Activated CD4-positive, alpha-beta T cell treated with anti-CD3 and anti-CD28 coated beads for 4 hours (primary cell): Measurements from ENCODE around the gene LPP.

Source experiments
- DNase-seq, 2 donors: peaks; one replicate each; pipeline ENCODE4 v3.0.0-alpha.2; 2020

LPP gene

DNA sequence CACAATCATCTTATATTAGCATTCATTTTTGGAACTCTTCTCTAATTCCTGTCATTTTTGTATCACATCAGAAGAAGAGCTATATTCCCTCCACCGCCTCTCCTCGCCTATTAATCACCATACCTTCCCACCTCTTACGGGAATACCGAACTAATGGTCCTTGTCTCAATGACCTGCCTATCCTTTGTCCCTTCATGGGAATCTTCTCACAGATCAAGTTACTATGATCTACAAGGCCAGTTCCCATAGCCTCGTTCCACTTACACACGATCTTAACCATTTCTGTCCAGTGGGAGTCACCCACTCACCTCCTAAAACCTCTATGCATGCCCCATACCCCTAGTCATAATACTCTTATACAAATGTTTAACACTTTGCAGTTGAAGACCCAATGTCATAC lies 675.2 kb downstream of the LPP start:
- DNase-seq, result no peak

DNA sequence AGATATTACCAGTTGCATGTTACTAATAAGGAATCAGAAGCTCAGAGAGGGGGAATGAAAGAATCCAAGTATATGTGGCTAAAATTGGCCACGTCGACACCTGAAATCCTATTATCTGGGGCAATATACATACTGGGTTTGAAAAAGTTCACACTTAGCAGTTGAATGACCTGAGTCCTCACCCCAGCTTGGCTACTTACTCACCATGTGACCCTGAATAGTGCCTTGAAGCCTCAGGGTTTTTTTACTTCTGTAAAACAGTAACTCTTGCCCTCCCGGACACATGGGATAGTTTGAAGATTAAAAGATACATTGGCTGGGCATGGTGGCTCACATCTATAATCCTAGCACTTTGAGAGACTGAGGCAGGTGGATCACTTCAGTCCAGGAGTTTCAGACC lies 675.6 kb downstream of the LPP start:
- no peak for DNase-seq

GRCh38 chr3:188830893-188831292 lies 676.9 kb downstream of the LPP start:
- no peak for DNase-seq

DNA sequence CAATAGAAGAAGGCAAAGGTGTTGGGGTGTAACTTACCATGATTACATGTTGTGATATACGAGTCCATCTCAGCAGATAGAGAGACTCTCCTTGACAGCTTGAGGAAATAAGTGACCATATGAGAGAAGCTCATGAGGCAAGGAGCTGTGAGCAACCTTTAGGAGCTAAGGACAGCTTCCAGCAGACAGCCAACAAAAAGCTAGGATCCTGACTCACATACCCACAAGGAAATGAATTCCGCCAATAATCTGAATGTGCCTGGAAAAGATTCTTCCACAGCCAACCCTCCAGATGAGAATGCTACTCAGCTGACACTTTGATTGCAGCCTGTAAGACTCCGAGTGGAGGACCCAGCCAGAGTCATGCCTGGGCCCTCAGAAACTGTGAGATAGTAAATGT lies 678.2 kb downstream of the LPP start:
- no peak for DNase-seq

DNA sequence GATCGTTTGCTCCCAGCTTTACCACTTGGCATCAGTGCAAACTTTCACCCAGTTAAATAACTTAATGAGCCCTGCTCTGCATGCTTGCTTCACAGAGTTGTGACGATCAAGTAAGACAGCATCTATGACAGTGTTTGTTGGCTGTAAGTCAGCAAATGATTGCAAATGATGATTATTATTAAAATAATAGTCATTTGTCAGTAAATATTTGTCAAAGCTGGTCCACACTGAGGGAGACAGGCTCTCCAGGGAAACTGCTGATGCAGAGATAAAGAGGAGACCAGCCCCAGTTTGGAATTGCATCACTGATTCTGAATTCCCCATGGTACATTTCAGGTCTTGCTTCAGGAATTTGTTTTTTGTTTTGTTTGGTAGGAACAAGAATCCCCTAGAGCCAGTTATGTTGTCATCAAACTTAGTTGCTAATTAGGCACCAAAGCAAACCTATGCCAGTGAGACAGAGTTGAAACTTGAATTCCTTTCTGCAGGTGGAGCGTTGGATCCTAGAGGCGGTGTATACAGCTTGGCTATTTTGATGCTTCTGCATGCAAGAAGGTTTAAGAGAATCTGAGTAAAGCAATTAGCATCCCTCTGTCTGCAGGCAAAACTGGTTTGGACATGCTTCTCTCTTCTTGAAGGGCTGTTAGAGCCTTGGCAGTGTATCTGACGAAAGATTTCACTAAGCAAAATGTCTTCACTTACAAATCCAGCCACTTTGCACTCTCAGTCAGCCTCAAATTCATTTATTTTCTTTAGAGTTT lies 679.2 kb downstream of the LPP start:
- DNase-seq, result no peak

DNA sequence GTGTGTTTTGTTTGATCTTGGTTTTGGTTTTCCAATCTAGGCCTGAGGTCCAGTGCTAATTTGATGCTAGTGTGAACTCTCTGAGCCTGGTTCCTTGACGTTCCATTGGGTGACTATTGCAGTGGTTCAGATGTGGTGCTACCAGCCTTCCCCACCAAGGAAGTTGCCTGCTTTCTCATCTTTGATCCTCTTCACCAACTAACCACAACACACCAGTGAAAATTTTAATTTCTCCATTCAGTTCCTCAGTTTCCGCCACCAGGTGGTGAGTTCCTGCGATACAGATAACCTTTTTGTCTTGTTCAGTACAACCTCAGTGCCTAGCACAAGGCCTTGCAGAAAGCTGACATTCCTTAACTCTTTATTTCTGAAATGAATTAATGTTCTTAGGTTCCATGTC lies 680.4 kb downstream of the LPP start:
- DNase-seq, result peak; percentile 24 to 29

- no peak for DNase-seq
Observed at GRCh38 chr3:188839187-188839695, 685.3 kb downstream of the LPP start.

- DNase-seq, result no peak
Observed at GRCh38 chr3:188840290-188840689, 686.3 kb downstream of the LPP start.

- DNase-seq, result no peak
Observed at GRCh38 chr3:188841906-188842305, 687.9 kb downstream of the LPP start.

- no peak for DNase-seq
Observed at GRCh38 chr3:188842639-188843038, 688.7 kb downstream of the LPP start.

- DNase-seq, result no peak
Observed at GRCh38 chr3:188844096-188844495, 690.1 kb downstream of the LPP start.

DNA sequence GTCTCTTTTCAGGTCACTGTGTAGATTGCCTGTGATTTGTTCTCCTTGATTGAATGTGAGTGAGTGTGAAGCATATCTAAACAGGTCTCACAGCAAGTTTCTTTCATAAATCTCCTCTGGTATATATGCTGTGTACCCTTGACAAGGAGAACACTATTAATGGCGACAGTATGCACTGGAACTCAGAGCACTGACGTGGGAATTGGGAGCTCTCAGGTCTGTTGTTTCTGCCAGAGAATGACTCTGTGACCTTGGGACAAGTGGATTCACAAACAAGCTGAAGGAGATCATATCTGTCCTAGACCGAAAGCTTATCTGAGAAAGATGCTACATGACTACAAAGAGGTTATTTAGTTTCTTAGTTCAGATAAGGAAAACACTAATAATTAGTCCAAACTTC lies 691.6 kb downstream of the LPP start:
- no peak for DNase-seq

DNA sequence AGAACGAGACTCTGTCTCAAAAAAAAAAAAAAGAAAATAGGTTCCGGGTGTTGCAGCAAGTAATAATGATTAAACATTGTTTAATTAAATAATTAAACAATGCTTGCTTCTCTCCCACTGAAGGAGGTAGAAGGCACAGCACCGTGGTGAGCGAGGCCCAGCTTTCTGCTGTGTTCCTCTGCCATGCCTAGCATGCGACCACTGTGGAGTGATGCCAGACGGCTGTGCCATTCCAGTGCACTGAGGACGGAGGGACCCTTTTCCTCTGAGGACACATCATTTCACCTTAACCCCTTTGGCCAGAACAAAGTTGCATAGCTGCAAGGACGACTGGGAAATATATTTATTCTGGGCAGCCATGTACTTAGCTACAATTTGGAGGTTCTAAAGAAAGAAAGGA lies 695.0 kb downstream of the LPP start:
- no peak for DNase-seq

DNA sequence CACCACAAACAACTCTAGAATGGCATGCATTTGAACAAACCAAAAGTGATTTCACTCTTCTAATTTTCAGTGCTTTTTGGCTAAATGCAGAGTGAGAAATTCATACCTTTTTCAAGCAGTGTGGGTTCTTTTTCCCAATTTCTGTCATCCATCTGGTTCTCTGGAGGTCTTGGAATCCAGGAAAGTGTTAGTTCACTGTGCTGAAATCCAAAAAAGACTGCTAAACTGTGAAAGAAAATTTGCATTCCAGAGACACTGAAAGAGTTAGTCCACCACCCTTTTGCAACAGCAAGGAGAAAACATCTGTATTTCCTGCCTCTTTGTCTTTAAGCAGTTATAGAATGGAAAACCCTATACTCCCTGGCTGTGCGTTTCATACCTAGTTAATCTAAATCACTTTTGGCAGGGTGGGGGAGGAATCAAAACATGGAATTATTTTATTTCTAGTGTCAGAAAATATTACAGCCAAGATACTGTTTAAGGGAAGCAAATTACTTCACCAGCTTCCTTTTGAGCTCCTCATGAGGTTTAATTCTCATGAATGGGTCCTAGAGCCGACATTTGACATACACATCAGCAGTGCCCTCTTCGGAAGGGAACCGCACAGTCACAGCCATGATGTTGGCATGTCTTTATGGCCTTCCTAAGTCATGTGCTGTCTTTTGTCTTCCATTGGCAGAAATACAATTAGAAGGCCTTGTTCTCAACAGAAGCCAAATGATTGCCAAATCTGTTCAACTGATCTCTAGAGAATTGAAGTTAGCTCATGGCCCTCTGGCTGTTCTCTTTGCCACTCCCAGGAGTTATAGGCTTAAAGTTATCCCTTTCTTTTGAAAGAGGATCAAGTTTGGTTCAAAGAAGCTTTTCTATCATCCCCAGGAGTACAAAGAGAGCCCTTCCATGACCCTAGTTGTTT lies 700.2 kb downstream of the LPP start:
- no peak for DNase-seq

DNA sequence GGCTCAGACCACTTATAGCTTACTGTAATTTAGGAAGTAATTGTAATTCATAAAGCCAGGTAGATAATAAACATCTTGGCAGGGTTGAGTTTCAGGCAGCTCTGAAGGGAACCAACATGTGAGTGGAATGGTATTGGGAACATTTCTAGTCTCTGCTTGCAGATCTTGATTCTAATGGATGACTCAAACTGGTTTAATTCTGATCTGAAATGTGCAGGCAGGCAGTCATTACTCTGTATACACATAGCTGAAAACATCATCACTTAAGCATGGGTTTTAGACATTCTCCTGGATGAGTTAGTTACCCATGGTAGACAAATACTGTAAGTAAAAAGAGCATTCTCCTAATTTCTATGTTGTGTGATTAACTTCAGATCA lies 700.8 kb downstream of the LPP start:
- no peak for DNase-seq

GRCh38 chr3:188855675-188856074 lies 701.7 kb downstream of the LPP start:
- no peak for DNase-seq

- DNase-seq, result no peak
Observed at GRCh38 chr3:188860147-188860546, 706.2 kb downstream of the LPP start.

- no peak for DNase-seq
Observed at GRCh38 chr3:188861842-188862744, 708.1 kb downstream of the LPP start.

GRCh38 chr3:188863999-188864406 lies 710.0 kb downstream of the LPP start:
- no peak for DNase-seq

DNA sequence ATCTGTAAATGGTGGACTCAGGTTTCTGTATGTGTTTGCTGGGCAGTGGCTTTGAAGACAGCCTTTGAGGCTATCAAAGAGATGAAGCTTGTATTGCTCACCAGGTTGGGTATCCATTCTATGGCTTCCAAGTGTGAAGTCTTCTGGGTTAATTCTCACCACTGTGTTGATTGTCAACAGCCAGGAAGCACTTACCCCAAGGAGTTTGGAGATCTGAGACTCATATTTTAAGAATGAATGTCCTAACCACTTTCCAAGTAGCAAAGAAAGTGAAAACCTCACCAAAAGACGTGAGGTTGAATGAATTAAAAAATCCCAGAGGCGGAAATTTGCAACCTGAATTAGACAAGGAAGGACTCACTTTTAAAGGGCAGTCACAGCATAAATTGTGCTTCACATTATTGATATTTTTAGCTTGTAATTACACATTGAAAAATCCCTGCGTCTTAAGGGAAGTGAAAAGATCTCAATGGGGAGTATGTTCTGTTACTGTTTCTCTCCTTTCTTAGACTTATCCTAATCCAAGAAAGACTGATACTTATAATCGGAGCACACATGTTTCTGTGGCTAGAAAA lies 713.8 kb downstream of the LPP start:
- DNase-seq, result no peak

- no peak for DNase-seq
Observed at GRCh38 chr3:188868803-188869202, 714.8 kb downstream of the LPP start.

- no peak for DNase-seq
Observed at GRCh38 chr3:188869628-188870027, 715.7 kb downstream of the LPP start.

- DNase-seq, result no peak
Observed at GRCh38 chr3:188870431-188870830, 716.5 kb downstream of the LPP start.
